Activated B cell treated with CpG ODN at 0.5 μM for 24 hours (primary cell): ENCODE results near the gene SGCD. TPM values are rescaled to one million over a fixed set of nuclear protein-coding genes. Genes with fewer than 3 reads are reported as not detected.

Source experiments
- ATAC-seq: fragments of 200-7000 bp; cut with Tn5 transposase; one replicate; pipeline ENCODE4 v1.10.0; 2021; ENCODE audit warnings: low read depth, mild to moderate bottlenecking, moderate library complexity
- CTCF ChIA-PET: fragments of 350-600 bp; sonication (Branson Sonifier 250); formaldehyde crosslinking; loops from one replicate; lab custom pipeline; 2021; ENCODE audit warnings: antibody characterized with exemption; lab: Charles Lee
- POLR2A ChIA-PET: fragments of 350-600 bp; sonication (Branson Sonifier 250); formaldehyde crosslinking; loops from one replicate; lab custom pipeline; 2021; ENCODE audit warnings: antibody characterized with exemption; lab: Charles Lee
- DNase-seq: peaks from one replicate; pipeline ENCODE4 v3.0.0; 2022
- H3K27ac Mint-ChIP-seq: one replicate; pipeline ENCODE4 v1.8.0; 2020; ENCODE audit warnings: mixed read lengths
- H3K27me3 Mint-ChIP-seq: one replicate; pipeline ENCODE4 v1.8.0; 2021; ENCODE audit warnings: mixed read lengths
- H3K36me3 Mint-ChIP-seq: one replicate; pipeline ENCODE4 v1.8.0; 2021; ENCODE audit warnings: low read depth, mixed read lengths
- H3K4me1 Mint-ChIP-seq: one replicate; pipeline ENCODE4 v1.8.0; 2021; ENCODE audit warnings: mixed read lengths
- H3K4me3 Mint-ChIP-seq: one replicate; pipeline ENCODE4 v1.8.0; 2020; ENCODE audit warnings: mild to moderate bottlenecking, mixed read lengths
- H3K9me3 Mint-ChIP-seq: one replicate; pipeline ENCODE4 v1.8.0; 2020; ENCODE audit warnings: mixed read lengths
- CTCF ChIP-seq: fragments of 200-600 bp; IDR thresholded peaks from one replicate; pipeline ENCODE4 v1.8.0; 2022; ENCODE audit warnings: antibody characterized with exemption, mild to moderate bottlenecking
- intact Hi-C: fragments of 100-400 bp; cut with micrococcal nuclease; formaldehyde crosslinking; loops from one replicate; pipeline ENCODE4 v1.15.1; 2024
- total RNA-seq: library from RNA; stranded (reverse); gene quantifications from 2 replicates; pipeline ENCODE4 v1.2.3, GENCODE V29; 2022

The SGCD gene
- total RNA-seq, 1 donor from 2014 or later, result not detected

GRCh38 chr5:156339139-156339841, 12.3 kb downstream of the SGCD start:
- DNase-seq (no peak), ATAC-seq (no peak)
- CTCF ChIA-PET, result no interaction called here
- Mint-ChIP-seq H3K4me3 (no peak overlapping the region), H3K36me3 (no peaks in the 10 kb centered on the region), H3K4me1 (no peaks in the 10 kb centered on the region), H3K27ac (no peak overlapping the region), H3K27me3 (no peaks in the 10 kb centered on the region), H3K9me3 (no peaks in the 10 kb centered on the region)
- intact Hi-C loops, result no loop called here
- no peak for TF ChIP-seq CTCF
- POLR2A ChIA-PET, result no interaction called here

- Mint-ChIP-seq H3K4me1 (no peaks in the 10 kb centered on the region), H3K4me3 (no peak overlapping the region), H3K27me3 (no peaks in the 10 kb centered on the region), H3K36me3 (no peaks in the 10 kb centered on the region), H3K27ac (no peak overlapping the region), H3K9me3 (no peaks in the 10 kb centered on the region)
- intact Hi-C loops, result no loop called here
- ATAC-seq (no peak), DNase-seq (no peak)
- CTCF ChIA-PET, result no interaction called here
- no peak for TF ChIP-seq CTCF
- POLR2A ChIA-PET, result no interaction called here
Observed at GRCh38 chr5:156340893-156341292, 13.9 kb downstream of the SGCD start.

GRCh38 chr5:156350256-156350655, 23.3 kb downstream of the SGCD start:
- Mint-ChIP-seq H3K27me3 (peaks cover 1% of the 10 kb centered on the region), H3K9me3 (no peaks in the 10 kb centered on the region), H3K4me3 (no peak overlapping the region), H3K27ac (no peak overlapping the region), H3K36me3 (no peaks in the 10 kb centered on the region), H3K4me1 (no peaks in the 10 kb centered on the region)
- TF ChIP-seq CTCF, result no peak
- ChIA-PET POLR2A (no interaction called here), CTCF (no interaction called here)
- intact Hi-C loops, result no loop called here
- ATAC-seq (no peak), DNase-seq (no peak)

- ChIA-PET POLR2A (no interaction called here), CTCF (no interaction called here)
- no peak for ATAC-seq
- intact Hi-C loops, result no loop called here
- Mint-ChIP-seq H3K4me1 (no peaks in the 10 kb centered on the region), H3K27me3 (peaks cover 1% of the 10 kb centered on the region), H3K27ac (no peak overlapping the region), H3K9me3 (no peaks in the 10 kb centered on the region), H3K36me3 (no peaks in the 10 kb centered on the region), H3K4me3 (no peak overlapping the region)
- DNase-seq, result no peak
- TF ChIP-seq CTCF, result no peak
Observed at GRCh38 chr5:156351423-156351822, 24.5 kb downstream of the SGCD start.

GRCh38 chr5:156354571-156354970, 27.6 kb downstream of the SGCD start:
- no peak for TF ChIP-seq CTCF
- Mint-ChIP-seq H3K9me3 (no peaks in the 10 kb centered on the region), H3K36me3 (no peaks in the 10 kb centered on the region), H3K4me3 (no peak overlapping the region), H3K27me3 (no peaks in the 10 kb centered on the region), H3K27ac (no peak overlapping the region), H3K4me1 (no peaks in the 10 kb centered on the region)
- DNase-seq (no peak), ATAC-seq (no peak)
- intact Hi-C loops, result no loop called here
- ChIA-PET CTCF (no interaction called here), POLR2A (no interaction called here)
